Panc1 (cell line): ENCODE measurements around the gene FGD5.

Experiments
- CTCF ChIP-seq: fragments of 450-650 bp; IDR thresholded peaks from 2 replicates; pipeline ENCODE4 v1.5.1; 2017; ENCODE audit warnings: mild to moderate bottlenecking
- POLR2AphosphoS5 ChIP-seq: IDR thresholded peaks from 2 replicates; pipeline ENCODE4 v1.6.1; 2012; ENCODE audit warnings: mild to moderate bottlenecking, low read depth, low read length, moderate library complexity
- REST ChIP-seq, 2 experiments: IDR thresholded peaks; 2 replicates each; pipeline ENCODE4 v1.6.1; 2011 to 2012; ENCODE audit warnings: low read depth in 2 of 2, control low read depth in 1 of 2, low read length in 1 of 2, mild to moderate bottlenecking in 1 of 2, moderate library complexity in 1 of 2; ENCODE audit not compliant: insufficient read depth in 1 of 2

- TF ChIP-seq POLR2AphosphoS5 (no peak), REST (IDR thresholded peaks at IDR 0.05; ENCODE audit: insufficient read depth in 1 of 2, low read depth in 2 of 2, low read length in 1 of 2) (no peak), CTCF (no peak)
Observed at GRCh38 chr3:14843321-14843720, 24.6 kb downstream of the FGD5 start.
